NB4 (cell line): Measurements from ENCODE around the gene TCF4.
A peak's percentile ranks its signal among the peaks of the same experiment; 100 is the strongest.

Source experiments
- DNase-seq: peaks from one replicate; pipeline ENCODE4 v3.0.0; 2010; ENCODE audit warnings: low read depth
- H3K4me3 ChIP-seq: one replicate; pipeline ENCODE4 v1.5.1; 2011; ENCODE audit warnings: mild to moderate bottlenecking, low read depth, low read length, moderate library complexity
- MYC ChIP-seq: IDR thresholded peaks from 2 replicates; pipeline ENCODE4 v1.6.1; 2011; ENCODE audit warnings: low read depth, low read length
- POLR2A ChIP-seq: IDR thresholded peaks from 2 replicates; pipeline ENCODE4 v1.6.1; 2011; ENCODE audit warnings: mild to moderate bottlenecking; ENCODE audit not compliant: insufficient read length; ENCODE audit errors: extremely low read depth
- TF ChIP-seq, protein P1 (sequence below): IDR thresholded peaks from 2 replicates; pipeline ENCODE4 v1.6.1; 2011; ENCODE audit warnings: low read depth, low read length
- TF ChIP-seq, protein P2 (sequence below): IDR thresholded peaks from one replicate; pipeline ENCODE4 v1.5.1; 2012; ENCODE audit warnings: low read depth, low read length

TCF4 gene

DNA sequence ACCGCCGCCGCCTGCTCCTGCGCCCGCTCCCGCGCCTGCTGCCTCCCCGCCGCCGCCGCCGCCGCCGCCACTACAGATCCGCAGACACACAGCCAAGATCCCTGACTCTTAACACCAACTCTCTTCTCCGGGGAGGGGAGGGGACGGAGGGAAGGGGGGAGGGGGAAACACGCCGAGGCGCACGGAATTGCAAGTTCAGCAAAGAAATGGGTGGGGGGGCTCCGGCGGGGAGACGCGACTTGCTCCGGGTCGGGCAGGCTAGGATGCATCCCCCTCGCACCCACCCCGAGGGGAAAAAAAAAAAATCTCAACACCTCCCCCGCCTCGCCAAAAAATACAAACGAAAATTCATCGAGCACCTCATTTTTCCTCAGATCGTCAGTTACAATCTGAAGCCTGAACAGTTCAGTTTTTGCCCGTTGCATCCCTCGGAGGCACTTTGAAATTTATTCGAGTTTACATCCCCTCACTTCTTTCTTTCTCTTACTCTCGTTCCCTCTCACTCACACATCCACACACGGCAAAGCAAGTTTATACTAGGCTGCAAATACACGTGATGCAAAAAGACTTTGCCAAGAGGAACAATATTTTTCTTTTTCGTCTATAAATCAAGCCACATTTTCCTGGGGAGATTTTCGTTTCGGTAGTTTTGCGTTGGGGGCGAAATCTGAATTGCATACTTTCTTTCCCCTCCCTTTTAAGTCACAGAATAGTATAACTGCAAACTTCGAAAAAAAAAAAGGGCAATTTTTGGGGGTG lies at the start of gene TCF4:
TCF4 (minus strand) TSS at position 82 of the 759 bp plus-strand sequence. CDS start 1,076 bp downstream, outside the sequence.
- DNase-seq: peak; percentile 45
- peak within 1 kb of the TSS; percentile 61 for H3K4me3 ChIP-seq
- TF ChIP-seq, protein P1, sequence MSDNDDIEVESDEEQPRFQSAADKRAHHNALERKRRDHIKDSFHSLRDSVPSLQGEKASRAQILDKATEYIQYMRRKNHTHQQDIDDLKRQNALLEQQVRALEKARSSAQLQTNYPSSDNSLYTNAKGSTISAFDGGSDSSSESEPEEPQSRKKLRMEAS: no peak
- TF ChIP-seq MYC (no peak), POLR2A (no peak)
- TF ChIP-seq, protein P2, sequence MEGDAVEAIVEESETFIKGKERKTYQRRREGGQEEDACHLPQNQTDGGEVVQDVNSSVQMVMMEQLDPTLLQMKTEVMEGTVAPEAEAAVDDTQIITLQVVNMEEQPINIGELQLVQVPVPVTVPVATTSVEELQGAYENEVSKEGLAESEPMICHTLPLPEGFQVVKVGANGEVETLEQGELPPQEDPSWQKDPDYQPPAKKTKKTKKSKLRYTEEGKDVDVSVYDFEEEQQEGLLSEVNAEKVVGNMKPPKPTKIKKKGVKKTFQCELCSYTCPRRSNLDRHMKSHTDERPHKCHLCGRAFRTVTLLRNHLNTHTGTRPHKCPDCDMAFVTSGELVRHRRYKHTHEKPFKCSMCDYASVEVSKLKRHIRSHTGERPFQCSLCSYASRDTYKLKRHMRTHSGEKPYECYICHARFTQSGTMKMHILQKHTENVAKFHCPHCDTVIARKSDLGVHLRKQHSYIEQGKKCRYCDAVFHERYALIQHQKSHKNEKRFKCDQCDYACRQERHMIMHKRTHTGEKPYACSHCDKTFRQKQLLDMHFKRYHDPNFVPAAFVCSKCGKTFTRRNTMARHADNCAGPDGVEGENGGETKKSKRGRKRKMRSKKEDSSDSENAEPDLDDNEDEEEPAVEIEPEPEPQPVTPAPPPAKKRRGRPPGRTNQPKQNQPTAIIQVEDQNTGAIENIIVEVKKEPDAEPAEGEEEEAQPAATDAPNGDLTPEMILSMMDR: no peak

DNA sequence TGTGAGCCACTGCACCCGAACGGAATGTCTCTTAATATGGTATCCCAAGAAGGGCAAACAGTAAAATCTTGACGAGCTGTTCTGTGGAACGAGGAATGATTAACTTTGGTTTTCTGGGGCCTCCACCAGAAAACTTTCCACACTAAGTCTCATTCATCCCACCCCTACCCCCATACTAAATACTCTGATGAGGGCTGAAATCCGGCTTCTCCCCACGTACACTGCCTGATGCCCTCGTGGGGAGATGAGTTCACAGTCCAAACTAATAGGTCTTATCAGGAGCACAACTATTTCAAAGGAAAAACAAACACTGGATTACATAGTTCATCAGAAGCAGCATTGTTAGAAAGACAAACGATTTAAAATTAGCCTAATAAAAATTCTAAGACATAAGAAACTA lies 49.2 kb upstream of the TCF4 start:
- no peak for DNase-seq
- no peak for TF ChIP-seq POLR2A
- TF ChIP-seq, protein P2: no peak
- no peak overlapping the region for H3K4me3 ChIP-seq

DNA sequence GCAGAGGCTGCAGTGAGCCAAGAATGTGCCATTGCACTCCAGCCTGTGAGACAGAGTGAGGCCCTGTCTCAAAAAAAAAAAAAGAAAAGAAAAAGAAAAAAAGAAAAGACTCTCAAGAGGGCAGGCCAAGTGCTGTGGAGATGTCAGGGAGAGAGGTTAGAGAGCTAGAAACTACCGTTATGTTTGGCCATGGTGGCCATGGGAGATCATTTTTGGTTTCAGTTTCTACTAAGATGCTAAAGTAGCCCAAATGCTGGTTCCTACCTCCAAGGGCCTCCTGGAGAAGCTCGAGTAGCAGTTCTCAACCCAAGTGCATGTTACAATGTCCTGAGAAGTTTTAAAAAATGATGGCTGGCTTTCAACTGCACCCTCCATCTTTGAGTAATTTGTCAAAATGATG lies 47.4 kb upstream of the TCF4 start:
- H3K4me3 ChIP-seq: no peak overlapping the region
- no peak for DNase-seq
- TF ChIP-seq, protein P1: no peak
- TF ChIP-seq POLR2A (no peak), MYC (no peak)
- TF ChIP-seq, protein P2: no peak

DNA sequence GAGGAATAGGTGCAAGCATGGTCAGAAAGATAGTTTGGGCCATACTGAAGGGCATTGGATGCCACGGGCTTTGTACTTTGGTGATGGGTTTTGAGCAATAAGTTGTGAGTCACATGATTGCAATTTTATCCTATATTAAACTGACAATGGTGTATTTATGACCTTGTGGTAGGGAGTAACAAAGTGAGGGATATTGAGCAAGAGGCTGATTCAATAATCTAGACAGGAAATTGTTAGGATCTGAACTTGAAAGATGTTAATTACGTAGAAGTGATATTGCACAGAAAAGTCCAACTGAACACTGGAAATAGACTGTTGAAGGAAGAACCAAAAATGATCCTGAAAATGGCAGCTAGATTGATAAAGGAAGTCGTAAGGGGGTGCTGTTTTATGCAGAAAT lies 46.6 kb upstream of the TCF4 start:
- peak; percentile 74 for DNase-seq

DNA sequence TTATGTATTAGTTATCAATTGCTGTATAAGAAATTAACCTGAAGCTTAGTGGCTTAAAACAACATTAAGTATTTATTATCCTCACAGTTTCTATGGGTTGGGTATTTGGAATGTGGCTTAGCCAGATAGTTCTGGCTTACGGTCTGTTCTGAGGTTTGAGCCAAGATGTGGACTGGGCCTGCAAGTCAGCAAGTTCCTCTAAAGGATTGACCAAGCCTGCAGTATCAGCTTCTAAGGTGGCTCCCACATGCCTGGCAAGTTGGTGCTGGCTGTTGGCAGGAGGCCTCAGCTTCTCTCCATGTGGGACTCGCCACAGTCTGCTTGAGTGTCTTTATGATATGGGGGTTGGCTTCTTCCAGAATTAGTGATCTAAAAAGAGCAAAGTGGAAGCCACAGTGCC lies 45.0 kb upstream of the TCF4 start:
- TF ChIP-seq POLR2A (no peak), MYC (no peak)
- TF ChIP-seq, protein P2: no peak
- TF ChIP-seq, protein P1: no peak
- no peak overlapping the region for H3K4me3 ChIP-seq
- peak; percentile 1 for DNase-seq

More for the DNA sequence above, 46.6 kb upstream of the TCF4 start:
- H3K4me3 ChIP-seq: no peak overlapping the region
- TF ChIP-seq POLR2A (no peak), MYC (no peak)
- TF ChIP-seq, protein P2: no peak
- TF ChIP-seq, protein P1: no peak

DNA sequence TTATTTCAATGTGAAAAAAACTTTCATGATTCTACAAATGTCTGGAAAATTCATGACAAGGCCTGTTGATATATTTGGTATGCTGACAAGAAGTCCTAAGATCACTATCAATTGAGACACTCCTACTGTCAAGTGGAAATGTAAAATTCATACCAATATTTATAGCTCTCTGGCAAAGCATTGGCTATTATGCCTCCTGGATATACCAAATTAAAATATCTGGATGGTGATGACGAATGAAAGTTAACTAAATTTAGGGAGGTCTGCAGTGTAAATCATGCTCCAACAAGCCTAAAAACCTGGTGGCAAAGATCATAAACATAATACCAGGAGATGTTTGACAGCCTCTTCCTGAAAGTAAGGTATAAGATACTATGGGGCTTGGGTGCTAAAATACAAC lies 41.1 kb upstream of the TCF4 start:
- no peak for DNase-seq
- H3K4me3 ChIP-seq: no peak overlapping the region
- TF ChIP-seq, protein P1: no peak
- TF ChIP-seq, protein P2: no peak
- TF ChIP-seq MYC (no peak), POLR2A (no peak)
